Left ventricle myocardium inferior (tissue), 1 donor: Measurements from ENCODE around the gene EP400. TPM values are rescaled to one million over a fixed set of nuclear protein-coding genes. Genes with fewer than 3 reads are reported as not detected.

Experiments used
- DNase-seq: peaks from one replicate; pipeline ENCODE4 v3.0.0-alpha.2; 2020
- H3K27ac ChIP-seq: fragments of 200-600 bp; replicated peaks from 2 replicates; pipeline ENCODE4 v1.8.0; 2021
- H3K27me3 ChIP-seq: fragments of 200-600 bp; 2 replicates; pipeline ENCODE4 v1.8.0; 2021; ENCODE audit warnings: low read depth
- H3K36me3 ChIP-seq: fragments of 200-600 bp; 2 replicates; pipeline ENCODE4 v1.8.0; 2021
- H3K4me1 ChIP-seq: fragments of 200-600 bp; 2 replicates; pipeline ENCODE4 v1.8.0; 2021
- H3K4me3 ChIP-seq: fragments of 200-600 bp; 2 replicates; pipeline ENCODE4 v1.8.0; 2021; ENCODE audit warnings: mild to moderate bottlenecking, moderate library complexity
- H3K9me3 ChIP-seq: fragments of 200-600 bp; replicated peaks from 2 replicates; pipeline ENCODE4 v1.8.0; 2021
- intact Hi-C: fragments of 100-400 bp; cut with micrococcal nuclease; formaldehyde crosslinking; loops from one replicate; pipeline ENCODE4 v1.11.0; 2022
- total RNA-seq: library from RNA; stranded (reverse); fragmentation: NEBNext Ultra II Directional; extraction: Animal tissue kit (Norgen Biotek cat#: 25700); gene quantifications from one replicate; pipeline ENCODE4 v1.2.1, GENCODE V29; 2021
- TF ChIP-seq, protein P1 (sequence below): fragments of 200-600 bp; IDR thresholded peaks from 2 replicates; pipeline ENCODE4 v1.8.0; 2021; ENCODE audit warnings: antibody characterized with exemption, mild to moderate bottlenecking, borderline replicate concordance
- donor health status: DM: no; HTN: yes; CAD: no; lungs with severe emphysema.

EP400 gene
- total RNA-seq, 1 donor from 2014 or later, result 15.3 TPM

DNA sequence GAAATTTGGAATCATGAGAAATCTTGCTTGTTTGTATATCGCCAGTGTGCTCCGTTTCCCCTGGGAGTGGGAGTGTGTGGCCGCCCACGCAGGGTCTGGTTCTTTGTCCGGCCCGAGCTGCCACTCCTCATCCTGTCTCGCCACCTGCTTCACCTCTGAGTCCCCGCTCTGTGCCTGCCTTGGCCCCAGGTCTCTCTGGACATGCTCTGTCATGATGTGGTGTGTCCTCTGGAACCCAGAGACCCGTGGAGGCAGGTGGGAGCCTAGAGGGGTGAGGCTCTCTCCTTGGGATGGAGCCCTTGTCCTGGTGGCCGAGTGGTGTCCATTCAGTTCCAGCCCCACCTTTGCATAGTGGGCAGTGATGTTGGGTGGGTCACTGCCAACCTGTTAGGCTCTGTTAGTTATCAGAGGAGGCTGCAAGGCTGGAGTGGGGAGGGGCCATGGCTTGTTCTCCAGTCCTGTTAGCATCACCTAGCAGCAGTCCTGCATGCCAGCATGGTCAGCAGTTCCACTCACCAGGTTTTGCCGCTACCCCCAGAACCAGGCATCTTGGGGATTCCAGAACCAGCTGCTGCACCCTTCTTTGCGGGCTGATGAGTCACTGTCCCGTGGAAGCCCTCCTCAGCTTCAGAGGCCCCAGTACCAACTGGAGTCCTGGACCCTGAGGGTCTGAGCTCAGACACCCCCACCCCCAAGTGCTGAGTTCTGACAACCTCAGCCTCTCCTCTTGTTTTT lies 76.5 kb downstream of the EP400 start:
- Histone ChIP-seq H3K27me3 (no peaks in the 10 kb centered on the region), H3K4me3 (no peak overlapping the region), H3K36me3 (peaks cover 93% of the 10 kb centered on the region), H3K27ac (no peak overlapping the region), H3K4me1 (peaks cover 18% of the 10 kb centered on the region), H3K9me3 (no peaks in the 10 kb centered on the region)
- TF ChIP-seq, protein P1, sequence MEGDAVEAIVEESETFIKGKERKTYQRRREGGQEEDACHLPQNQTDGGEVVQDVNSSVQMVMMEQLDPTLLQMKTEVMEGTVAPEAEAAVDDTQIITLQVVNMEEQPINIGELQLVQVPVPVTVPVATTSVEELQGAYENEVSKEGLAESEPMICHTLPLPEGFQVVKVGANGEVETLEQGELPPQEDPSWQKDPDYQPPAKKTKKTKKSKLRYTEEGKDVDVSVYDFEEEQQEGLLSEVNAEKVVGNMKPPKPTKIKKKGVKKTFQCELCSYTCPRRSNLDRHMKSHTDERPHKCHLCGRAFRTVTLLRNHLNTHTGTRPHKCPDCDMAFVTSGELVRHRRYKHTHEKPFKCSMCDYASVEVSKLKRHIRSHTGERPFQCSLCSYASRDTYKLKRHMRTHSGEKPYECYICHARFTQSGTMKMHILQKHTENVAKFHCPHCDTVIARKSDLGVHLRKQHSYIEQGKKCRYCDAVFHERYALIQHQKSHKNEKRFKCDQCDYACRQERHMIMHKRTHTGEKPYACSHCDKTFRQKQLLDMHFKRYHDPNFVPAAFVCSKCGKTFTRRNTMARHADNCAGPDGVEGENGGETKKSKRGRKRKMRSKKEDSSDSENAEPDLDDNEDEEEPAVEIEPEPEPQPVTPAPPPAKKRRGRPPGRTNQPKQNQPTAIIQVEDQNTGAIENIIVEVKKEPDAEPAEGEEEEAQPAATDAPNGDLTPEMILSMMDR, result no peak
- no peak for DNase-seq
- intact Hi-C loops, result no loop called here

DNA sequence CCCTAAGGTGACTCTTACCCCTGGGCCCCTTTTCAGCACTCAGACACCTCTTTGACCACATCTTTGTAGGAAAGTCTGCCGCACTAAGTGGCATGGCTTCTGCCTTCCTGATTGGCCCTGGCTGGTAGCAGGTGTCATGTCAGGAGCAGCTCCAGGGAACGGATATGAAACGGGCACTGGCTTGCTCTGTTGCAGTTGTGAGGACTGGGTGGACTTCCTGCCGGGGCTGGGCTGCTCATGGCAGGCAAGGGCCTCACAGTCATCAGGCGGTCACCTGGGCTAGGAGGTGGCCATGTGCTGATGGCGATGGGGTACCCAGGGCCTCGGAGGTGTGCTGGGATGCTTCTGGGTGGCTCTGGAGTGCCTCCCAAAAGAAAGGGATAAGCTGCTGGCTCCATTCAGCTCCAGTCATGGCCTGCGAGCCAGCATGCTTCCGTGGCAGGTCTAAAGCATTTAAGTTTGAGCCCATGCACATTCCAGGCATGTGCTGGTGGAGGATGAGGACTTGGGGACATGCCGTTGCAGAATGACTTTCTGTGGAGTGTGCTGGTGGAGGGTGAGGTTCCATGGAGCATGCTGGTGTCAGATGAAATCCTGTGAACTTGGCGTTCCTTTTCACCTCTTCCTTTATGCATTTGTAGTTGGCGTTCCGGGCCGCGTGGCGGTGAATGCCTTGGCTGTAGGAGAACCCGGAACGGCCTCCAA lies 77.2 kb downstream of the EP400 start:
- intact Hi-C loops, result no loop called here
- Histone ChIP-seq H3K4me3 (no peak overlapping the region), H3K36me3 (peaks cover 92% of the 10 kb centered on the region), H3K27me3 (no peaks in the 10 kb centered on the region), H3K9me3 (no peaks in the 10 kb centered on the region), H3K4me1 (peaks cover 24% of the 10 kb centered on the region), H3K27ac (no peak overlapping the region)
- TF ChIP-seq, protein P1, result no peak
- no peak for DNase-seq

DNA sequence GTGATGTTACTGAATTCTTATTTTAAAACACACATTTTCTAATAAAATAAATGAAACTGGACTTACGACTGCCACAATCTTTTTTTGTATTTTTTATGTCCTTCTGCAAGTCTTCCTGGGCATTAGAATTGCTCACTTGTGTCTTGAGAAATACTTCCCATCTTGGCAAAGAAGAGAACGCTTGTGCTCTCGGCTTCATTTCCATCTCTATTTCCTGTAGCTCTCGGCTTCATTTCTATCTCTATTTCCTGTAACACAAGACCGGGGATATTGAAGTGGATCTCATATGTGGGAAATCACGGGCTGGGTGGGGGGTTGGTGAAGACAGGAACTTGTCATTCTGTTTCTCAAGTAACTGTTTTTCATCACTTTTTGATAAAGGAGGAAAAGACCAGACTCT lies 77.9 kb downstream of the EP400 start:
- H3K4me3 ChIP-seq, result no peak overlapping the region
- no peaks in the 10 kb centered on the region for H3K27me3 ChIP-seq
- peaks cover 93% of the 10 kb centered on the region for H3K36me3 ChIP-seq
- no peaks in the 10 kb centered on the region for H3K9me3 ChIP-seq
- H3K27ac ChIP-seq, result no peak overlapping the region
- peaks cover 29% of the 10 kb centered on the region for H3K4me1 ChIP-seq
- TF ChIP-seq, protein P1, result no peak
- DNase-seq, result no peak
- intact Hi-C loops, result no loop called here

DNA sequence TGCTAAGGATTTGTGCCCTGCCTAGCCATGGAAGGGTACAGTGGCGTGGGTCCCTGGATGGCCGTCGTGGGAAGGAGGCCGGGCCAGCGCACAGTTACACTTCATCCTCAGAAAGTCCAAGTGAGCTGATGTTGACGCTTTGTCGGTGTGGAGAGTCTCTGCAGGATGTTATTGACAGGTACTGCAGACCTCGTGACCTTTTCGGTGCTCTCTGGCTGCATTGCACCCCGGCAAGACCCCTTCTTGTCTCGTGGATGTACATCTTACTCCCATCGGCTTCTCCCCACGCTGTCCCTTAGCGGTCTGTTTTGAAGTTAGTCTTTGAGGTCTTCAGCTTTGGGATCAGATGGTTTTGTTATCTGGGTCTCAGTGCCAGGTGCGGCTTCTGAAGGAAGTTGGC lies 78.4 kb downstream of the EP400 start:
- peaks cover 94% of the 10 kb centered on the region for H3K36me3 ChIP-seq
- no peaks in the 10 kb centered on the region for H3K27me3 ChIP-seq
- DNase-seq, result no peak
- TF ChIP-seq, protein P1, result no peak
- H3K27ac ChIP-seq, result no peak overlapping the region
- peaks cover 33% of the 10 kb centered on the region for H3K4me1 ChIP-seq
- H3K9me3 ChIP-seq, result no peaks in the 10 kb centered on the region
- intact Hi-C loops, result no loop called here
- no peak overlapping the region for H3K4me3 ChIP-seq

DNA sequence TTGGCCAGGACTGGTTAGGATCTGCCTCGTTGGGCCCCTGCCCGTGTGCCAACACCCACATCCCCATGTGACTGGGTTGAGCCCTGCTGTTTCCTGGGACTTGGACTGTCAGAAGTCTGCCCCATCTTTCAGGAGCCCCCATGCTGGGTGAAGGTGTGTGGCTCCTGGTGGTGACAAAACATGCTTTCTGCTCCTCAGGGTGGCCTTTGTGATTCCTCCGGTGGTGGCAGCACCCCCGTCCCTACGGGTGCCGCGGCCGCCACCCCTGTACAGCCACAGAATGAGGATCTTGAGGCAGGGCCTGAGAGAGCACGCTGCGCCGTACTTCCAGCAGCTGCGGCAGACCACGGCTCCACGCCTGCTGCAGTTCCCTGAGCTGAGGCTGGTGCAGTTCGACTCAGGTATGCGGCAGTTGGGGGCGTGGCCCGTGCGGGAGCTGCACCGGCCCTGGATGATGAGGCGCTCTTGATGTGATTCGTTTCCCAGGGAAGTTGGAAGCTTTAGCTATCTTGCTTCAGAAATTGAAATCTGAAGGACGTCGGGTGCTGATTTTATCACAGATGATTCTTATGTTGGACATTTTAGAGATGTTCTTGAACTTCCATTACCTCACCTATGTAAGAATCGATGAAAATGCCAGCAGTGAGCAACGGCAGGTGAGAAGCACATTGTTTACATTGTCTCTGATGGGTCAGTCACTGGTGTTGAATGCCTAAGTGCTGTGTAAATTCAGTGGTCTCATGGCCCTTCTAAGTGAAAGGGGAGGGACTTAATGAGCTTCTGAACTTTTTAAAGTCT lies 80.0 kb downstream of the EP400 start:
- H3K4me3 ChIP-seq, result no peak overlapping the region
- no peak for DNase-seq
- H3K27me3 ChIP-seq, result no peaks in the 10 kb centered on the region
- H3K36me3 ChIP-seq, result peaks cover 98% of the 10 kb centered on the region
- H3K27ac ChIP-seq, result peak overlapping the region; percentile 87
- no peaks in the 10 kb centered on the region for H3K9me3 ChIP-seq
- intact Hi-C loops, result no loop called here
- TF ChIP-seq, protein P1, result no peak
- peaks cover 30% of the 10 kb centered on the region for H3K4me1 ChIP-seq
